Measurements from ENCODE around the gene CYP2W1.
"Not testable (repeated sequence)": the region's sequence is repeated elsewhere in the genome, so short reads cannot be mapped to it uniquely, and the experiment has no call there.

The CYP2W1 gene

GRCh38 chr7:997404-998395 is 14.7 kb downstream of the CYP2W1 start:
- DNase-seq (ENCODE audit: low spot score): no peak

- no peak for DNase-seq (ENCODE audit: low spot score)
These were observed 16.3 kb downstream of the CYP2W1 start for GRCh38 chr7:999149-999879.

GRCh38 chr7:999941-1000935 is 17.3 kb downstream of the CYP2W1 start:
- DNase-seq (ENCODE audit: low spot score): no peak

GRCh38 chr7:1001069-1001770 is 18.2 kb downstream of the CYP2W1 start:
- not testable (repeated sequence) for DNase-seq (ENCODE audit: low spot score)

- DNase-seq (ENCODE audit: low spot score): not testable (repeated sequence)
These were observed 19.0 kb downstream of the CYP2W1 start for GRCh38 chr7:1002026-1002425.

- not testable (repeated sequence) for DNase-seq (ENCODE audit: low spot score)
These were observed 19.5 kb downstream of the CYP2W1 start for GRCh38 chr7:1002445-1002844.

GRCh38 chr7:1004018-1004852 is 21.3 kb downstream of the CYP2W1 start:
- no peak for DNase-seq (ENCODE audit: low spot score)

GRCh38 chr7:1005303-1005702 is 22.3 kb downstream of the CYP2W1 start:
- DNase-seq (ENCODE audit: low spot score): no peak

- no peak for DNase-seq (ENCODE audit: low spot score)
These were observed 24.9 kb downstream of the CYP2W1 start for GRCh38 chr7:1007901-1008300.

- DNase-seq (ENCODE audit: low spot score): no peak
These were observed 25.9 kb downstream of the CYP2W1 start for GRCh38 chr7:1008733-1009363.

GRCh38 chr7:1009747-1010146 is 26.8 kb downstream of the CYP2W1 start:
- DNase-seq (ENCODE audit: low spot score): no peak

- DNase-seq (ENCODE audit: low spot score): no peak
These were observed 27.2 kb downstream of the CYP2W1 start for GRCh38 chr7:1010226-1010625.

- DNase-seq (ENCODE audit: low spot score): no peak
These were observed 28.5 kb downstream of the CYP2W1 start for GRCh38 chr7:1011297-1012003.

- DNase-seq (ENCODE audit: low spot score): no peak
These were observed 29.2 kb downstream of the CYP2W1 start for GRCh38 chr7:1012004-1012715.

GRCh38 chr7:1012716-1013095 is 29.7 kb downstream of the CYP2W1 start:
- no peak for DNase-seq (ENCODE audit: low spot score)

GRCh38 chr7:1013581-1013980 is 30.6 kb downstream of the CYP2W1 start:
- DNase-seq (ENCODE audit: low spot score): no peak

GRCh38 chr7:1014681-1015080 is 31.7 kb downstream of the CYP2W1 start:
- no peak for DNase-seq (ENCODE audit: low spot score)
